ENCODE data around the gene YY1.

- no peak for TF ChIP-seq CTCF (IDR thresholded peaks at IDR 0.05 in 4 of 5, conservative IDR thresholded peaks at IDR 0.05 in 1 of 5)
- TF ChIP-seq POLR2A (IDR thresholded peaks at IDR 0.05) = no peak
Measured at GRCh38 chr14:100281286-100282082, 42.5 kb downstream of the YY1 start.
